GM12878 (cell line): ENCODE measurements around the gene DIP2C. TPM values are rescaled to one million over a fixed set of nuclear protein-coding genes. Genes with fewer than 3 reads are reported as not detected.

ENCODE experiments used
- ATAC-seq: fragments of 200-7000 bp; cut with Tn5 transposase; 3 replicates; pipeline ENCODE4 v1.9.1; 2020; ENCODE audit warnings: mild to moderate bottlenecking, moderate library complexity
- BruUV-seq: library from RNA; stranded (reverse); fragments of 400-500 nt; replicated peaks from 2 replicates; lab custom pipeline; 2021; lab: Mats Ljungman, UMichigan
- CTCF ChIA-PET: fragments of 300-600 bp; sonication (Branson Sonifier 250); formaldehyde crosslinking; extraction: SDS; loops from one replicate; lab custom pipeline; 2021; ENCODE audit warnings: inconsistent platforms; lab: Yijun Ruan, JAX
- POLR2A ChIA-PET: fragments of 350-600 bp; formaldehyde crosslinking; extraction: SDS; loops from one replicate; lab custom pipeline; 2021; ENCODE audit warnings: inconsistent platforms; lab: Charles Lee
- RAD21 ChIA-PET: fragments of 300-600 bp; sonication (Branson Sonifier 250); formaldehyde crosslinking; loops from one replicate; lab custom pipeline; 2023; ENCODE audit warnings: antibody characterized with exemption; ENCODE audit not compliant: unreplicated experiment; lab: Charles Lee
- SMC1A ChIA-PET: fragments of 300-600 bp; sonication (Branson Sonifier 250); formaldehyde crosslinking; loops from one replicate; lab custom pipeline; 2023; ENCODE audit not compliant: unreplicated experiment, uncharacterized antibody; lab: Charles Lee
- DNase-seq: peaks from one replicate; pipeline ENCODE4 v3.0.0-alpha.2; 2011; ENCODE audit warnings: low read depth, low spot score
- FAIRE-seq: peaks from 3 replicates; lab custom pipeline; 2011; peaks lifted over from hg19 to GRCh38; lab: Jason Lieb, UNC
- H2AFZ ChIP-seq: 2 replicates; pipeline ENCODE4 v1.6.0; 2011; ENCODE audit warnings: low read depth, low read length, control low read depth; ENCODE audit not compliant: control insufficient read depth
- H3K27ac ChIP-seq: 2 replicates; pipeline ENCODE4 v1.5.1; 2011; ENCODE audit warnings: control low read depth; ENCODE audit not compliant: control insufficient read depth, insufficient read depth
- H3K27me3 ChIP-seq, 2 experiments: replicated peaks in 1 of 2; 2 replicates each; pipeline versions ENCODE4 v1.6.0 to v1.6.1; 2011; ENCODE audit warnings: low read length in 1 of 2; ENCODE audit not compliant: control insufficient read depth in 2 of 2, insufficient read depth in 2 of 2
- H3K36me3 ChIP-seq, 2 experiments: 2 replicates each; pipeline ENCODE4 v1.5.1; 2011; ENCODE audit warnings: low read length in 1 of 2; ENCODE audit not compliant: control insufficient read depth in 2 of 2, insufficient read depth in 2 of 2
- H3K4me1 ChIP-seq: 2 replicates; pipeline ENCODE4 v1.6.1; 2011; ENCODE audit warnings: mild to moderate bottlenecking, low read length, moderate library complexity, mixed read lengths; ENCODE audit not compliant: control insufficient read depth, insufficient read depth
- H3K4me2 ChIP-seq: 2 replicates; pipeline ENCODE4 v1.6.0; 2011; ENCODE audit warnings: control low read depth; ENCODE audit not compliant: control insufficient read depth, insufficient read depth
- H3K4me3 ChIP-seq: fragments of 200-600 bp; sonication (generic); 2 replicates; pipeline ENCODE4 v1.5.1; 2016
- H3K79me2 ChIP-seq: 2 replicates; pipeline ENCODE4 v1.6.0; 2011; ENCODE audit warnings: low read length; ENCODE audit not compliant: control insufficient read depth, insufficient read depth
- H3K9ac ChIP-seq: 2 replicates; pipeline ENCODE4 v1.8.0; 2011; ENCODE audit warnings: low read length, control low read depth, mixed read lengths; ENCODE audit not compliant: control insufficient read depth, insufficient read depth
- H3K9me3 ChIP-seq: replicated peaks from 3 replicates; pipeline ENCODE4 v1.5.1; 2011; ENCODE audit warnings: mild to moderate bottlenecking, low read length; ENCODE audit not compliant: control insufficient read depth, insufficient read depth
- H4K20me1 ChIP-seq: 2 replicates; pipeline ENCODE4 v1.6.0; 2011; ENCODE audit not compliant: control insufficient read depth, insufficient read depth
- CBFB ChIP-seq: IDR thresholded peaks from 2 replicates; pipeline ENCODE4 v1.6.1; 2016; ENCODE audit warnings: antibody characterized with exemption, low read depth
- CBX5 ChIP-seq: sonication (generic); IDR thresholded peaks from 2 replicates; pipeline ENCODE4 v1.6.1; 2016; ENCODE audit warnings: low read depth, moderate library complexity, mild to moderate bottlenecking, inconsistent platforms
- CREM ChIP-seq: IDR thresholded peaks from 2 replicates; pipeline ENCODE4 v1.6.1; 2014; ENCODE audit warnings: antibody characterized with exemption, low read depth
- E4F1 ChIP-seq: fragments of 450-650 bp; IDR thresholded peaks from 2 replicates; pipeline ENCODE4 v1.6.1; 2018; ENCODE audit warnings: borderline replicate concordance, mild to moderate bottlenecking; ENCODE audit not compliant: partially characterized antibody
- GABPA ChIP-seq: IDR thresholded peaks from 2 replicates; pipeline ENCODE4 v1.6.1; 2014; ENCODE audit warnings: antibody characterized with exemption, low read depth, mild to moderate bottlenecking, inconsistent platforms
- GATAD2B ChIP-seq: fragments of 450-650 bp; conservative IDR thresholded peaks from 2 replicates; pipeline ENCODE4 v1.6.1; 2017; ENCODE audit warnings: low read depth, mild to moderate bottlenecking, moderate library complexity
- HDAC2 ChIP-seq: fragments of 200-600 bp; sonication (generic); IDR thresholded peaks from 2 replicates; pipeline ENCODE4 v1.6.1; 2017
- IRF3 ChIP-seq: fragments of 450-650 bp; IDR thresholded peaks from 2 replicates; pipeline ENCODE4 v1.6.1; 2014; ENCODE audit warnings: mild to moderate bottlenecking
- JUND ChIP-seq: IDR thresholded peaks from 2 replicates; pipeline ENCODE4 v1.6.1; 2012; ENCODE audit warnings: low read depth, mild to moderate bottlenecking, low read length, improper control_type of control experiment, moderate library complexity
- PBX3 ChIP-seq: IDR thresholded peaks from 2 replicates; pipeline ENCODE4 v1.6.1; 2011; ENCODE audit warnings: mild to moderate bottlenecking, low read depth, low read length, moderate library complexity; ENCODE audit not compliant: insufficient replicate concordance
- RB1 ChIP-seq: fragments of 450-650 bp; formaldehyde crosslinking; IDR thresholded peaks from 2 replicates; pipeline ENCODE4 v1.6.1; 2017; ENCODE audit warnings: mild to moderate bottlenecking, borderline replicate concordance
- SIN3A ChIP-seq: IDR thresholded peaks from 2 replicates; pipeline ENCODE4 v1.6.1; 2012; ENCODE audit warnings: low read depth, low read length, improper control_type of control experiment
- SMC3 ChIP-seq: IDR thresholded peaks from 2 replicates; pipeline ENCODE4 v1.6.1; 2011; ENCODE audit warnings: low read length, improper control_type of control experiment, borderline replicate concordance
- SUPT20H ChIP-seq: IDR thresholded peaks from 2 replicates; pipeline ENCODE4 v1.6.1; 2011; ENCODE audit warnings: low read depth, mild to moderate bottlenecking, low read length, moderate library complexity, borderline replicate concordance; ENCODE audit not compliant: control insufficient read depth
- USF1 ChIP-seq: IDR thresholded peaks from 2 replicates; pipeline ENCODE4 v1.6.1; 2011; ENCODE audit warnings: borderline replicate concordance, low read depth, mild to moderate bottlenecking, moderate library complexity, mixed read lengths, low read length; ENCODE audit not compliant: insufficient read depth; ENCODE audit errors: extremely low read length
- WRNIP1 ChIP-seq: IDR thresholded peaks from 2 replicates; pipeline ENCODE4 v1.6.1; 2011; ENCODE audit warnings: low read depth, low read length, improper control_type of control experiment, borderline replicate concordance
- YBX1 ChIP-seq: fragments of 450-650 bp; IDR thresholded peaks from 2 replicates; pipeline ENCODE4 v1.6.1; 2016; ENCODE audit warnings: antibody characterized with exemption
- WGBS: methylation state at CpG from one replicate; pipeline ENCODE4 v1.1.6; 2016; ENCODE audit warnings: low lambda C conversion rate; ENCODE audit not compliant: insufficient replicate concordance, insufficient coverage; ENCODE audit errors: missing lambda C conversion rate; 5-methylcytosine and 5-hydroxymethylcytosine counted together
- in situ Hi-C: fragments of 300-500 bp; cut with MboI; formaldehyde crosslinking; loops from 9 replicates; pipeline ENCODE4 v1.14.3; 2018; ENCODE audit warnings: mixed read lengths
- intact Hi-C: fragments of 100-400 bp; cut with micrococcal nuclease; formaldehyde crosslinking; loops from one replicate; pipeline ENCODE4 v1.14.2; 2022; ENCODE audit not compliant: unreplicated experiment
- polyA plus RNA-seq, 11 experiments: library from polyadenylated mRNA; depleted of rRNA in 4 of 11; unstranded in 6 of 11; stranded (reverse) in 5 of 11; fragments of >200 nt; fragmentation: Nextera tagmentation in 4 of 11; fragmentation: Illumina TruSeq in 1 of 11; extraction: Ambion mirVana in 4 of 11; extraction: Trizol in 1 of 11; gene quantifications; 1 replicate in 1 of 11; 2 replicates in 10 of 11; pipeline versions ENCODE4 v1.2.1 to v1.2.3, GENCODE V29; 2011 to 2016; ENCODE audit warnings: inconsistent platforms in 2 of 11, missing spikeins in 2 of 11, low read depth in 1 of 11
- total RNA-seq, 4 experiments: library from RNA; depleted of rRNA in 3 of 4; stranded (reverse); fragments of >200 nt in 3 of 4; fragmentation: Illumina TruSeq in 1 of 4; extraction: Trizol in 1 of 4; gene quantifications; 2 replicates each; pipeline versions ENCODE4 v1.2.1 to v1.2.3, GENCODE V29; 2013 to 2021

The DIP2C gene
- total and polyA plus RNA-seq, 10 of the 15 experiments (the other 5 are each of a cell fraction or from before 2014, with no cell fraction given) = 0.01 to 0.10 (median 0.06) TPM

GRCh38 chr10:589961-590680 lies 99.3 kb downstream of the DIP2C start:
- no TSS peak for BruUV-seq
- POLR2A ChIA-PET = no interaction called here
- 61% methylated on average over 21 of the region's 21 CpGs for WGBS
- intact Hi-C loops (no loop called here), in situ Hi-C loops (no loop called here)
- Histone ChIP-seq H2AFZ (no peak overlapping the region), H3K27me3 (no peaks in the 10 kb centered on the region; a peak in 1 of 4 replicates), H4K20me1 (no peaks in the 10 kb centered on the region), H3K9me3 (no peaks in the 10 kb centered on the region), H3K36me3 (no peaks in the 10 kb centered on the region), H3K9ac (no peak overlapping the region), H3K79me2 (no peaks in the 10 kb centered on the region), H3K4me1 (no peaks in the 10 kb centered on the region), H3K4me2 (no peak overlapping the region), H3K4me3 (no peak overlapping the region), H3K27ac (no peak overlapping the region)
- RAD21 ChIA-PET = no interaction called here
- no peak for DNase-seq
- FAIRE-seq = no peak
- SMC1A ChIA-PET = no interaction called here
- ATAC-seq = no peak
- CTCF ChIA-PET = no interaction called here
- no peak for TF ChIP-seq CBX5
- TF ChIP-seq SMC3 = no peak
- no peak for TF ChIP-seq GATAD2B
- TF ChIP-seq RB1 = no peak
- TF ChIP-seq JUND = no peak
- TF ChIP-seq USF1 = no peak
- TF ChIP-seq PBX3 = no peak
- TF ChIP-seq GABPA = no peak
- TF ChIP-seq CBFB = no peak
- TF ChIP-seq SUPT20H = no peak
- no peak for TF ChIP-seq CREM
- no peak for TF ChIP-seq IRF3
- TF ChIP-seq SIN3A = no peak
- no peak for TF ChIP-seq WRNIP1
- TF ChIP-seq E4F1 = no peak
- no peak for TF ChIP-seq HDAC2
- TF ChIP-seq YBX1 = no peak
- TF ChIP-seq, all 136 proteins: peak for 0
